Anterior cingulate cortex (tissue), 58 donors: ENCODE data around the gene TMEM87A.

Experiments used
- DNase-seq, 58 donors: peaks; one replicate each; lab custom pipeline; 2025; lab: John Stamatoyannopoulos, UW

The TMEM87A gene

GRCh38 chr15:42166225-42166940, 106.8 kb downstream of the TMEM87A start:
- DNase-seq, result no peak

GRCh38 chr15:42165106-42165505, 108.1 kb downstream of the TMEM87A start:
- DNase-seq, result no peak

DNA sequence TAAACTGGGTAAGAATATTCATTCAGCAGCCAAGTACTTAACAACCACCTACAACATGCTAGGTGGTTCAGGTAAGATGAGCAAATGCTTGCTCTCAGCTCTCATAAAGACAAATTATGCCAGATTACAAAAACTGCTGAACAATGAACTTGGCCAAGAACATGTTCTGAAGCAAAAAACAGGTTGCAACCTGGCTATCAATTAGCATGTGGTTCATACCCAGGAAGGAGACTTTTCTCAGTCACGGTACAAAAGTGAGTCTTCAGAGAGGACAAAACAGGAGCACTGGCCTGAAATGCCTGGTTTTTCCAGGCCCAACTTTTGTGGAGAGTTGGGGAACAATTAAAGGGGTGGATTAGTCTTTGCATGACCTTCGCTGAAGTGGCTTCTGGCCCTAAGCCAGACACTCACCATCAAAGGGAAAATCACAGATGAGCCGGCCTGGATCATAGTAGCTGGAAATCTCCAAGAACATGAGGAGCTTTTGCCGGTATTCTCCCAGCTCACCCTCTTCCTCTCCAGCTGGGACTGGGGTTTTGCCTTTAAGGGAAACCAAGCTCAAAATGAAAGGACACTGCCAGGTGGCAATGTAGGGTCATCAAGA, 109.2 kb downstream of the TMEM87A start:
- no peak for DNase-seq

GRCh38 chr15:42163291-42163690, 109.9 kb downstream of the TMEM87A start:
- DNase-seq, result no peak
